NCI-H1048 (cell line): Measurements from ENCODE around the gene IL1R2.

Source experiments
- DNase-seq: peaks from one replicate; lab custom pipeline; 2025; lab: John Stamatoyannopoulos, UW

Gene IL1R2

GRCh38 chr2:102043560-102043959, 51.8 kb downstream of the IL1R2 start:
- DNase-seq, result no peak

- no peak for DNase-seq
Observed at GRCh38 chr2:102044235-102044896, 52.6 kb downstream of the IL1R2 start.

- DNase-seq, result no peak
Observed at GRCh38 chr2:102044967-102045489, 53.3 kb downstream of the IL1R2 start.

- no peak for DNase-seq
Observed at GRCh38 chr2:102045697-102046096, 53.9 kb downstream of the IL1R2 start.

- no peak for DNase-seq
Observed at GRCh38 chr2:102046135-102046986, 54.6 kb downstream of the IL1R2 start.

DNA sequence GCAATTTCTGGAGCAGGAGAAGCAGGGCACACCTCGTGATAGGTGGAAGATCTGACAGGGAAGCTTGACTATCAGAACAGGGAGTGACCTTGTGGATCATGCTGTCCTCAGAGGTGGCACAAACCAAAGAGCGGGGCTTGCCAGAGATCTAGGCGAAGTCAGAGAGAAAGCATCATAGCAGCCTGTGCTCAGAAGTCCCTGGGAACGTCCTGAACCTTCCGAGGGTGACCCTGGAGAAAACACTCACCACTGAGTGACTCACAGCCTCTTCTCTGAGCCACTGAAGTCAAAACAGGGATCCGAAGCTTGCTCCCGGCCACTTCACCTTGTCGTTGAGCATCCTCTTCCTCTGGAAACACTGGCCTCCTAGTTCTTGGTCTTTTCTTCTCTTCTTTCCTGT, 56.7 kb downstream of the IL1R2 start:
- no peak for DNase-seq

- no peak for DNase-seq
Observed at GRCh38 chr2:102049756-102050443, 58.1 kb downstream of the IL1R2 start.

DNA sequence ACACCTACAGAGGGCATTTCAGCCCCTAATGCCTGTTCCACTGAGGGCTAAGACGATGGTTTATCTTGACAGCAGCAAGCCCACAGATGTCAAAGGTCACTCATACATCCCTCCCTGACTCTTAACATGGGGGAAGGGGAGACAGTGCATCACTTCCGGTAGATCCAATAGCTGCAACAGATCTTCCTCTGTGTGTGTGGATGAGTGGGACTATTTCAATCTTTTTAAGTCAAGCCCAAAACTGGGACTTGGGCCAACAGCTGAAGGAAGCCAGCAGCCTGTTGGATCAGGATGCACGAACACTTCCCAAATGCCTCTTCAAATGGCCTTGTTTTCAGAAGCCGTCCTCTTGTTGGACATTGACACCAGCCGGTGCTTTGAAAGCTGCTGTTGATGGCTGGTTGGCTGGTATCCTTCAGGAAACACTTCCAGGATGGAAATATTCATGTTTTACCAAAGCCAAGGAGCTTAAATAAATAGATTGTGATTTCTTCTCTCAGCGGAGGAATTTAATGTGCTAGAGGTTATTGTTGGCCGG, 59.2 kb downstream of the IL1R2 start:
- no peak for DNase-seq

DNA sequence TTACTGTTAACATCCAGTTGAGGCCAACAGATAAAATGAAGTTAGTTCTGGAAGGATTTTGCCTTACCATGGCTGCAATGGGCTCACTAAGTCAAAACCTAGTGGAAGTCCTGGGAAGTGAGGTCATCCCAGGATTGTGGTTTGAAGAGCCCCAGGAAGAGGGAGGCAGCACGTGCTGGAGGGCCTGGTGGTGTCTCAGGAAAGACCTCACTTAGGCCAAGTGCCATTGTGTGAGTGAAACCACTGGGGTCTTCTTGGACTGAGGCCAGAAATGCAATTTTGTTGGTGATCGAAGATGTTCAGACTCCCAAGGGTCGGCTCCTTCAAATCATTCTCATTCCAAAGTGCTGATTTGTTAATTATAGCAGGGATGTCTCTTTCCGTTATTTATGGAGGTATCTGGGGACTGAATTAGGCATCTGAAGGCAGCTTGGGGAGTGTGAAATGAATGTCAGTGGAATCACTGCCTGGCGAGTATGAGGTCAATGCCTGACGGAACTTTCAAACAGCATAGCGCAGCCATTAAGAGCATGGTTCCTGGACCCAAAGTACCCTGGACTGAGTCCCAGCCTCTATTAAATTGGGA, 60.0 kb downstream of the IL1R2 start:
- DNase-seq, result no peak

DNA sequence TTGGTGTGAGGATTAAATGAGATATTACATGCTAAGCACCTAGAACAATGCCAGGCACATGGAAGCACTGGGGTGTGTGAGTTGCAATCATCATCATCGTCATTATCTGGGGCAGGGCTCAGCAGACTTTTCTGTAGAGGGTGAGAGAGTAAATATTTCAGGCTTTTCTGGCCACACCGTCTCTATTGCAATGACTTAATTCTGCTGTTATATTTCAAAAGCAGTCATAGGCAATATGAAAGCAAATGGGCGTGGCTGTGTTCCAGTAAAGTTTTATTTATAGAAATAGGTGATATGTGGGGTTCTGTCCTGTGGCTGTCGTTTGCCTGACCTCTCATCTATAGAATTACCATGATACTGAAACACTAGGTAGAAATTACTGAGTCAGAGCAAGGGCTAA, 60.6 kb downstream of the IL1R2 start:
- no peak for DNase-seq

DNA sequence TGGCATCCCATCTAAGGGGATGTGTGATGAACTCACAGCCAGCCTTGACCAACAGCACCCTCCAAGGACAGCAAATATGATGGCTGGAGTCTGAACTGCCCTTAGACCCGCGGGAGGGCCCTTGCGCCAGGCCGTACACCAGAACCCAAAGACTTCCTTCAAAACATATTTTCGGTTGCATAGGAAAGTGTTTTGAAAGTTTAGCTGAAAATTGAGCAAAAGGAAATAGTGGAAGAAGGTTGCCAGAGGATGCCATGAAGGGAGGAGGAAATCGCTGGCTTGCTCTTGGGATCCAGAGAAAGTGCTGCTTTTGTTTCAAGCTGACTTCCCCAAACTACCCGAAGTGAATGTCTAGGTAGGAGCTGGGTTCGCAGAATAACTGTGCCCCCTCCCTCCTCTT, 61.3 kb downstream of the IL1R2 start:
- no peak for DNase-seq

DNA sequence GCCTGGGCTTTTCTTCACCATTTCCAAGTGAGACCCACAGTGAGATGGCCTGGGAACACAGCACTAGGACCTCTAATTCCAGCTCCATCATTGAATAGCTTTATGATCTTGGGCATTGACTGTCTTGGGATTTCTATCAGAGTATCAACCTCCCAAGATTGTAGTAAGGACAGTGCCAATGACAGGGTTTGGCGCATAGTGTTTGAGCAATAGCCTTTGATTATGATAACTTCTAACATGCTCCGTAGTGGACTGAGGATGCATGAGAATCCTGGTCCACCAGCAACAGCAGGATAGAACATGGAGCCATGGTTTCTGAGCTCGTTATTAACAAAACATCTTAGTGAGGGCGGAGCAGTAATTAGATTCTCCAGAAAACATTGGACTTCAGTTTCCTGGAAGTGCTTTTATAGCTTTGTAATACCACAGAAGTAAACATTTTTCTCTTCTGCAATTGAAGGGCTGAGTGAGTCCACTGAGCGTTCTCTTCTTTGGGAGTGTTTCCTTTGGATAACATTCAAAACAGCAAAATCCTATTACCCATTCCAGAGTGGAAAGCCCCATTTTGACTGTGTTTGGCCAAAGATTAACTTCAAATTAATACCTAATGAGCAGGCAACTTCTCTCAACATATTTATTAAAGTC, 63.7 kb downstream of the IL1R2 start:
- no peak for DNase-seq

DNA sequence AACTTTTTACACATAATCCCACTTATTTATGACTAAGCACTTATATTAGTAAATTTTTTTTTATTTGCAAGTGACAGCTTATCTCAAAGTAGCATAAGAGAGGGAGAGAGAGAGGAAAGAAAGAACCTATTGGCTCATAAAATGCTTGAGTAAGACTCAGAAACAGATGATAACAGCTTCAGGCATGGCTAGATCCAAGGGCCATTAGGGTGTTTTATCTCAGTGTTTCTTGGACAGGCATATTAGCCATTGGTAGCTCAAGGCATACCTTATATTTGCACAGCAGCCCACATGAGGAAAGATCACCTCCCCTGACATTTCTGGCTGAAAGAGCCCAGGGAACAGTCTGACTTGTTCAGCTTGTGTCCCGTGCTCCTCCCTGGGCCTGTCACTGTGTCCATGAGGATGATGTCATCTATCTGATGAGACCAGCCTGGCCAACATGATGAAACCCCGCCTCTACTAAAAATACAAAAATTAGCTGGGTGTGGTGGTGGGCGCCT, 64.4 kb downstream of the IL1R2 start:
- no peak for DNase-seq

- DNase-seq, result no peak
Observed at GRCh38 chr2:102057502-102058292, 65.9 kb downstream of the IL1R2 start.

DNA sequence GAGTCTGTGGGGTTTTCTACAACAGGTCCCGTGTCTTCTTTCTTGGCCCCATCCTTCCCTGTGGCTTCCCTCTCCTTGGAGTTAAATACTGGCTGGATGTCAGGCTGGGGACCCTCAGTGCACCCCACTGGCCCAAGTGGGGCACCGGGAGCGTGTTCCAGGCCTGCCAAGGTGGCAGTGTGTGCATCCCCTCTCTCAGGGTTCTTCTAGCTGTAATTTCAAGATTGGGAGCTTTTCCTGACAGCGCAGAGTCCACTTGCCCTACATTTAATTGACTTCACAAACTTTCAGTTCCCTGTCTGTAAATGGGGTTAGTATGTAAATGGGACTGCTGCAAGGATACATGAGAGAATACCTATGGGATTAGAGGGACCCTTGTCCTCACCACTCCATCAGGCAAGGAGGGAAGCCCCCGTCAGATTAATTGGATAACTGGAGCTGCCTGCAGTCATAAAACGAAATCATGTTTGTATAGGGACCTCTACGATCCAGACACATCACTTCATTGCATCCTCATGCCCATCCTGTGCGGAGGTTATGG, 66.6 kb downstream of the IL1R2 start:
- DNase-seq, result no peak

DNA sequence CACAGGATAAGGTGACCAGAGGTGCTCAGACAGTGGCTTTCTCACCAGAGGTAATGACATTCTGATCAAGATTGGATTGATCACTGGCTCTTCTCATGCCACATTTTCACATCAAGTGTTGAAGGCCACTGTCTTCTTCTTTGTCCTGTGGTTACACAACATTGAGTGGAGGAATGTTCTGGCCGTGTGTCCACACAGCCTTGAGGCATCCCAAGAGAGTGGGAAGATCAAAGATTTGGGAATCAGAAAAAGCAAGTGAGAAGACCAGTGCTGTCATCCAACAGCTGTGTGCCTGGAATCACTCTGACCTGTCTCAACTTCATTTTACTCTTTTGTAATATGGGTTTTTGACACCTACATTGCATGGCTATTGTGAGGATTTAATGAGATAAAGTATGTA, 67.4 kb downstream of the IL1R2 start:
- DNase-seq, result no peak

GRCh38 chr2:102060047-102060446, 68.3 kb downstream of the IL1R2 start:
- DNase-seq, result no peak

- DNase-seq, result no peak
Observed at GRCh38 chr2:102060792-102061191, 69.0 kb downstream of the IL1R2 start.

DNA sequence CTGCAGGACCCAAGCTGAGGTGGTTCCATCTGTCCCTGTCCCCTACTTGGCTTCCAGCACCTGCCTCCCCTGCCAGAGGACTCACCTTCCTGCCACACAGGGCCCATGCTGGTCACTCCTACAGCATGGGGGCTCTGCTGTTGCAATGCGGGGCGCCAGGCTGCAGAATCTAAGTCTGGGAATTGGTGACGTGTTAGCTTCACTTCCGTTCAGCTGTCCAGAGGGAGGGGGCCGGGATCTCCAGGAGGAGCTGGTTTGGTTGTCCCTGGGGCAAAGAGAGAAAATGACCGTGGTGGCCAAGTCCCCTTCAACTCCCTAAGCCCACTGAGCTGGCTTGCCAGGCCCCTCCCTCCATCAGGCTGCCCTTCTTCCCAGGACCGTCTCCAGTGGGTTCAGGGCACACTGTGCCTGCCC, 69.5 kb downstream of the IL1R2 start:
- no peak for DNase-seq
